Measurements from ENCODE around the gene ETNK2.

The ETNK2 gene

GRCh38 chr1:204147406-204148383 lies 4.1 kb downstream of the ETNK2 start:
- H3K27me3 ChIP-seq (ENCODE audit: control insufficient read depth in 3 of 3, insufficient read depth in 3 of 3, low read depth in 1 of 3, low read length in 3 of 3), result peaks cover 0 to 21% (median 0%) of the 10 kb centered on the region in 3 experiments
- H3K9ac ChIP-seq (ENCODE audit: low read depth, low read length, poor library complexity), result no peak overlapping the region
- no CpG with 5 or more reads among the region's 13 CpGs for WGBS, 2 donors (ENCODE audit: extremely low coverage in 2 of 2, insufficient read length in 2 of 2, insufficient replicate concordance in 1 of 2)
- H2BK120ac ChIP-seq (ENCODE audit: low read depth, low read length), result peak overlapping the region; percentile 19
- H3K4me2 ChIP-seq (ENCODE audit: insufficient read depth, low read length, poor library complexity, severe bottlenecking), result no peak overlapping the region
- peaks cover 14 to 15% of the 10 kb centered on the region in 2 donors for H3K4me1 ChIP-seq (ENCODE audit: control insufficient read depth in 2 of 2, insufficient read depth in 1 of 2, low read depth in 1 of 2, low read length in 2 of 2)
- H3K18ac ChIP-seq (ENCODE audit: low read length), result no peak overlapping the region
- H2BK15ac ChIP-seq (ENCODE audit: low read length), result no peak overlapping the region
- H3K9me3 ChIP-seq (replicated peaks in 1 of 2; ENCODE audit: control insufficient read depth in 2 of 2, insufficient read depth in 1 of 2, low read depth in 1 of 2, low read length in 2 of 2), result peaks cover 0 to 1% of the 10 kb centered on the region in 2 donors
- no peak overlapping the region for H4K8ac ChIP-seq (ENCODE audit: low read depth, low read length)
- H3K79me1 ChIP-seq (ENCODE audit: low read depth, low read length), result peaks cover 3% of the 10 kb centered on the region
- peak overlapping the region; percentile 64 for H2AFZ ChIP-seq (ENCODE audit: low read length)
- H3K27ac ChIP-seq (replicated peaks; ENCODE audit: low read length), result no peak overlapping the region
- no peak overlapping the region for H3K14ac ChIP-seq (ENCODE audit: low read length)
- DNase-seq (ENCODE audit: low spot score), result no peak
- H2BK12ac ChIP-seq (ENCODE audit: low read length), result no peak overlapping the region
- H4K91ac ChIP-seq (ENCODE audit: low read depth, low read length, poor library complexity), result no peak overlapping the region
- H2BK5ac ChIP-seq (ENCODE audit: low read length), result no peak overlapping the region
- H3K4me3 ChIP-seq (ENCODE audit: low read length in 2 of 2), result no peak overlapping the region
- H3K4ac ChIP-seq (ENCODE audit: low read length), result no peak overlapping the region
- no peak overlapping the region for H3K23ac ChIP-seq (ENCODE audit: low read depth, low read length, poor library complexity)
- no peaks in the 10 kb centered on the region for H3K36me3 ChIP-seq (replicated peaks in 1 of 2; ENCODE audit: control insufficient read depth in 2 of 2, insufficient read depth in 2 of 2, low read length in 2 of 2)
- H2AK5ac ChIP-seq (ENCODE audit: low read depth, low read length), result no peak overlapping the region

GRCh38 chr1:204146965-204147364 lies 4.9 kb downstream of the ETNK2 start:
- H2AK5ac ChIP-seq (ENCODE audit: low read depth, low read length), result no peak overlapping the region
- H3K18ac ChIP-seq (ENCODE audit: low read length), result no peak overlapping the region
- no peak for DNase-seq (ENCODE audit: low spot score)
- H2AFZ ChIP-seq (ENCODE audit: low read length), result no peak overlapping the region
- peaks cover 10% of the 10 kb centered on the region in 2 donors for H3K4me1 ChIP-seq (ENCODE audit: control insufficient read depth in 2 of 2, insufficient read depth in 1 of 2, low read depth in 1 of 2, low read length in 2 of 2)
- H3K4me3 ChIP-seq (ENCODE audit: low read length in 2 of 2), result no peak overlapping the region
- H3K27ac ChIP-seq (replicated peaks; ENCODE audit: low read length), result no peak overlapping the region
- no peaks in the 10 kb centered on the region for H3K36me3 ChIP-seq (replicated peaks in 1 of 2; ENCODE audit: control insufficient read depth in 2 of 2, insufficient read depth in 2 of 2, low read length in 2 of 2)
- no peak overlapping the region for H3K14ac ChIP-seq (ENCODE audit: low read length)
- H3K27me3 ChIP-seq (ENCODE audit: control insufficient read depth in 3 of 3, insufficient read depth in 3 of 3, low read depth in 1 of 3, low read length in 3 of 3), result peaks cover 0 to 15% (median 0%) of the 10 kb centered on the region in 3 experiments
- no peak overlapping the region for H2BK5ac ChIP-seq (ENCODE audit: low read length)
- no peak overlapping the region for H3K23ac ChIP-seq (ENCODE audit: low read depth, low read length, poor library complexity)
- peaks cover 3% of the 10 kb centered on the region for H3K79me1 ChIP-seq (ENCODE audit: low read depth, low read length)
- peak overlapping the region; percentile 19 for H2BK120ac ChIP-seq (ENCODE audit: low read depth, low read length)
- H3K4ac ChIP-seq (ENCODE audit: low read length), result no peak overlapping the region
- no peak overlapping the region for H2BK12ac ChIP-seq (ENCODE audit: low read length)
- H3K9ac ChIP-seq (ENCODE audit: low read depth, low read length, poor library complexity), result peak overlapping the region; percentile 25
- peaks cover 0 to 1% of the 10 kb centered on the region in 2 donors for H3K9me3 ChIP-seq (replicated peaks in 1 of 2; ENCODE audit: control insufficient read depth in 2 of 2, insufficient read depth in 1 of 2, low read depth in 1 of 2, low read length in 2 of 2)
- no peak overlapping the region for H4K8ac ChIP-seq (ENCODE audit: low read depth, low read length)
- no peak overlapping the region for H2BK15ac ChIP-seq (ENCODE audit: low read length)
- H3K4me2 ChIP-seq (ENCODE audit: insufficient read depth, low read length, poor library complexity, severe bottlenecking), result no peak overlapping the region
- WGBS, 2 donors (ENCODE audit: extremely low coverage in 2 of 2, insufficient read length in 2 of 2, insufficient replicate concordance in 1 of 2), result no CpG with 5 or more reads among the region's 7 CpGs
- no peak overlapping the region for H4K91ac ChIP-seq (ENCODE audit: low read depth, low read length, poor library complexity)

GRCh38 chr1:204146309-204146708 lies 5.5 kb downstream of the ETNK2 start:
- Histone ChIP-seq H3K4me3 (ENCODE audit: low read length in 2 of 2) (no peak overlapping the region), H3K4me2 (ENCODE audit: insufficient read depth, low read length, poor library complexity, severe bottlenecking) (no peak overlapping the region), H3K4ac (ENCODE audit: low read length) (no peak overlapping the region), H3K36me3 (replicated peaks in 1 of 2; ENCODE audit: control insufficient read depth in 2 of 2, insufficient read depth in 2 of 2, low read length in 2 of 2) (no peaks in the 10 kb centered on the region), H3K9me3 (replicated peaks in 1 of 2; ENCODE audit: control insufficient read depth in 2 of 2, insufficient read depth in 1 of 2, low read depth in 1 of 2, low read length in 2 of 2) (peaks cover 0 to 1% of the 10 kb centered on the region in 2 donors), H3K4me1 (ENCODE audit: control insufficient read depth in 2 of 2, insufficient read depth in 1 of 2, low read depth in 1 of 2, low read length in 2 of 2) (peaks cover 10% of the 10 kb centered on the region in 2 donors), H3K18ac (ENCODE audit: low read length) (no peak overlapping the region), H3K9ac (ENCODE audit: low read depth, low read length, poor library complexity) (no peak overlapping the region), H2BK5ac (ENCODE audit: low read length) (no peak overlapping the region), H3K27me3 (ENCODE audit: control insufficient read depth in 3 of 3, insufficient read depth in 3 of 3, low read depth in 1 of 3, low read length in 3 of 3) (peaks cover 0 to 12% (median 0%) of the 10 kb centered on the region in 3 experiments), H3K27ac (replicated peaks; ENCODE audit: low read length) (no peak overlapping the region), H3K14ac (ENCODE audit: low read length) (no peak overlapping the region), H2BK12ac (ENCODE audit: low read length) (no peak overlapping the region), H4K91ac (ENCODE audit: low read depth, low read length, poor library complexity) (no peak overlapping the region), H2BK15ac (ENCODE audit: low read length) (no peak overlapping the region), H4K8ac (ENCODE audit: low read depth, low read length) (no peak overlapping the region), H2BK120ac (ENCODE audit: low read depth, low read length) (no peak overlapping the region), H2AFZ (ENCODE audit: low read length) (no peak overlapping the region), H2AK5ac (ENCODE audit: low read depth, low read length) (no peak overlapping the region), H3K23ac (ENCODE audit: low read depth, low read length, poor library complexity) (no peak overlapping the region), H3K79me1 (ENCODE audit: low read depth, low read length) (no peaks in the 10 kb centered on the region)
- no CpG with 5 or more reads among the region's 6 CpGs for WGBS, 2 donors (ENCODE audit: extremely low coverage in 2 of 2, insufficient read length in 2 of 2, insufficient replicate concordance in 1 of 2)
- DNase-seq (ENCODE audit: low spot score), result no peak

GRCh38 chr1:204145033-204145504 lies 6.8 kb downstream of the ETNK2 start:
- Histone ChIP-seq H3K14ac (ENCODE audit: low read length) (no peak overlapping the region), H4K91ac (ENCODE audit: low read depth, low read length, poor library complexity) (no peak overlapping the region), H3K27me3 (ENCODE audit: control insufficient read depth in 3 of 3, insufficient read depth in 3 of 3, low read depth in 1 of 3, low read length in 3 of 3) (peaks cover 0 to 6% (median 0%) of the 10 kb centered on the region in 3 experiments), H2BK15ac (ENCODE audit: low read length) (no peak overlapping the region), H2BK5ac (ENCODE audit: low read length) (no peak overlapping the region), H3K4ac (ENCODE audit: low read length) (no peak overlapping the region), H3K9me3 (replicated peaks in 1 of 2; ENCODE audit: control insufficient read depth in 2 of 2, insufficient read depth in 1 of 2, low read depth in 1 of 2, low read length in 2 of 2) (no peaks in the 10 kb centered on the region), H2AK5ac (ENCODE audit: low read depth, low read length) (no peak overlapping the region), H2AFZ (ENCODE audit: low read length) (no peak overlapping the region), H3K18ac (ENCODE audit: low read length) (no peak overlapping the region), H3K4me3 (ENCODE audit: low read length in 2 of 2) (no peak overlapping the region), H2BK120ac (ENCODE audit: low read depth, low read length) (no peak overlapping the region), H3K79me1 (ENCODE audit: low read depth, low read length) (no peaks in the 10 kb centered on the region), H3K23ac (ENCODE audit: low read depth, low read length, poor library complexity) (no peak overlapping the region), H3K36me3 (replicated peaks in 1 of 2; ENCODE audit: control insufficient read depth in 2 of 2, insufficient read depth in 2 of 2, low read length in 2 of 2) (no peaks in the 10 kb centered on the region), H2BK12ac (ENCODE audit: low read length) (no peak overlapping the region), H3K27ac (replicated peaks; ENCODE audit: low read length) (no peak overlapping the region), H3K9ac (ENCODE audit: low read depth, low read length, poor library complexity) (no peak overlapping the region), H4K8ac (ENCODE audit: low read depth, low read length) (no peak overlapping the region), H3K4me1 (ENCODE audit: control insufficient read depth in 2 of 2, insufficient read depth in 1 of 2, low read depth in 1 of 2, low read length in 2 of 2) (peaks cover 6 to 10% of the 10 kb centered on the region in 2 donors), H3K4me2 (ENCODE audit: insufficient read depth, low read length, poor library complexity, severe bottlenecking) (no peak overlapping the region)
- no peak for DNase-seq (ENCODE audit: low spot score)
- WGBS, 2 donors (ENCODE audit: extremely low coverage in 2 of 2, insufficient read length in 2 of 2, insufficient replicate concordance in 1 of 2), result no CpG with 5 or more reads among the region's 4 CpGs

All from neuronal stem cell (in vitro differentiated cells).